LNCaP clone FGC (cell line): ENCODE data around the gene HOXB3.

Experiments used
- DNase-seq: peaks from one replicate; pipeline ENCODE4 v3.0.0-alpha.2; 2011; ENCODE audit warnings: low read depth
- H3K4me3 ChIP-seq: 2 replicates; pipeline ENCODE4 v1.5.1; 2011; ENCODE audit warnings: mild to moderate bottlenecking, low read depth, low read length, control low read depth
- CTCF ChIP-seq: IDR thresholded peaks from 2 replicates; pipeline ENCODE4 v1.5.1; 2012; ENCODE audit warnings: mild to moderate bottlenecking; ENCODE audit not compliant: control insufficient read depth, insufficient read depth; ENCODE audit errors: extremely low read depth

Gene HOXB3

GRCh38 chr17:48628649-48629410 lies 38.8 kb upstream of the HOXB3 start:
- TF ChIP-seq CTCF, result no peak
- DNase-seq, result no peak
- H3K4me3 ChIP-seq, result no peak overlapping the region

DNA sequence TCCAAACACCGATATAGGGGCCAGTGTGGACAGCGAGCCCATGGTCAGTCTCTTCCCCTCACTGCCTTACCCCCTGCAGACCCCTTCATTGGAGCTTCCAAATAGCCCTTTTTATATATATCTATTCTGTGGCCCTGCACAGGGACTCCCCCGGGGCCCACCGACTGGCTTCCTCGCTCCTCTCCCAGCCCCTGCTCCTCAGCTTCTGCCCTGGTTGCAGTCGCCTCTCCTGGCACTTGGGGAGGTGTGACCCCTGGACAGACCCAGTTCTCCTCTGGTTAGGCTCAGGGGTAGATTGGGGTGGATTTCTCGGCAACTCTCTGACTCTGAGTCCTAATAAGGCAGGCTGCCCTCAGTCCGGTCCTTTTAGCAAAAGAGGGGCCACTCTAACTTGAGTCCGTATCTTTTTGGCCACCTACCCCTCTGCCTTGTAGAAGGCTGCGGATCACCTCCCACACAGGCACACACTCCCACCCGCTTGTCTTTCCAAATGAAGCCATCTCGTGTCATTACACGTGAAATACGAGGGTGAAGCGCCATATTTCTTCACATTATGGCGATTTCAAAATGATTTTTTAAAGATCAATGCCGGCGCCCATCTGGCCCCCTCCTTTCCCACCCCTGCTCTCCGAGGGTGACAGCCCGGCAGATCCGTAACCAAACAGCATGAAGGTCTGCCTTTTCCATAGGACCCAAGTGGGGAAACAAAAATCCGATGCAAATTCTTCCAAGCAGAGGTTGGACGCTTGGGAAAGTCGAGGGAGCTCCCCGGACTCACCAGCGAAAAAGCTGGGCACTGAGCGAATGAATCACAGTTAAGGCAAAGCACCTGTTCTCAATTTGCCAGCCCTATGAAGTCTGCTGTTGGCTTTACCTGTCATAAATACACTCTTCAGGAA lies 37.8 kb upstream of the HOXB3 start:
- no peak overlapping the region for H3K4me3 ChIP-seq
- DNase-seq, result no peak
- no peak for TF ChIP-seq CTCF

DNA sequence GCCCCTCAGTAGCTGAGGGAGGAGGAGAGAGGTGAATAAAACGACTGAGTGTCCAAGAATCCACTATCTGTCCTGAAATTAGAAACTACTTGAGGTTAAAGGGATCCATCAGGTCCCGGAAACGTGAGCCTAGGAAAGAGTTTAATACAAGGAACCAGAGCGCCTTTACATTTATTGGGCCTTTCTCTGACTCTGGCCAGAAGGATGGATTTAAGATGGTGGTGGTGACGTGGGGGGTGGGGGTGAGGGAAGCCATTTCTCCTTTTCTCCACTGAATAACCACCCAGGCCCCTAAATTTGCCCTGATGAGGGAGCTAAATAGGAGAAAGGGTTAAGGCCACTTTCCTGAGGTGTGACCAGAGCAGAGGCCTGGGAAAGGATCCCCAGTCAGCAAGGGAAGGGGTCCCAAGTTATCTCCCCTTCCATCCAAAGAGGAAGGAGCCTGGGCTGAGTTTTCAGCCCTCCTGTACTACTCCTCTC lies 37.1 kb upstream of the HOXB3 start:
- H3K4me3 ChIP-seq, result no peak overlapping the region
- no peak for DNase-seq
- no peak for TF ChIP-seq CTCF

- no peak for TF ChIP-seq CTCF
- DNase-seq, result no peak
- peak within 1 kb of the TSS; percentile 46 for H3K4me3 ChIP-seq
Observed at GRCh38 chr17:48626245-48627117, 36.4 kb upstream of the HOXB3 start, which contains the start of gene HOXB9. Gene HOXB9 (minus strand): TSS chr17:48626358. CDS start chr17:48626269, 89 bp downstream.

DNA sequence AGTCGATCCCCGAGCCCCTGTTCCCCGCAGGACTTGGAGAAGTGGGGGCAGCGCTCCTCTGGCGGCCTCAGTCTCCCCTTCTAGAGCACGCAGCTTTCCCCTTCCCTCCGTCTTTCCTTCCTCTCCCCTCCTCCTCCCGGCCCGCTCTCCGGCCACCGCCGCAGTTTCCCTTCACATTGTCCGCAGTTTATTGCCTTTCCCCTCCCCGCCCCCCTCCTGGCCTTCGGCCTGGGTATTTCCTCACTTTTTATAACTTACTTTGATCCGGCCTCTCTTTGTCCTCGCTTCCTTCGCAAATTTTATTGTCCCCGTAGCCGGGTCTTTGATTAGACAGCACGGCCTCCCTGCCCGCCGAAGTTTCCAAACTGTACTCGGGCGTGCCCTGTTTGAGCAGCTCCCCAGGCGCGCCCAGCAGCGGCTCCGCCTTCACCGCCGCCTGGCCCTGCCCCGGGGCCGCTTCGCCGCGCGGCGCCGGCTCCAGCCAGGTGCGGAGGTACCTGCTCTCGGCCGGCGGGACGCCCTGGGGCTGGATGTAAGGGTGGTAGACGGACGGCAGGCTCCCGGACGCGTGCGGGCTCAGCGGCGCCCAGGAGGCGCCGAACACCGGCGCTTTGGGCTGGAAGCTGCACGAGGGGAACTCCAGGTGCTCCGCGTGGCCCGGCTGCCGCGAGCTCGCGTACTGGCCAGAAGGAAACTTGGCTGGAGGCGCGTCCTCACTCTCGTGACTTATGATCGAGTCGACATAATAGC lies 35.6 kb upstream of the HOXB3 start:
- H3K4me3 ChIP-seq, result peak overlapping the region; percentile 46
- TF ChIP-seq CTCF, result no peak
- DNase-seq, result peak; percentile 15
